Left lung (tissue), 14 donors: ENCODE data around the gene SLC39A9. TPM values are rescaled to one million over a fixed set of nuclear protein-coding genes. Genes with fewer than 3 reads are reported as not detected.

Source experiments
- ATAC-seq: fragments of 200-7000 bp; cut with Tn5 transposase; one replicate; pipeline ENCODE4 v1.9.1; 2020; ENCODE audit warnings: moderate library complexity
- DNase-seq, 4 donors: peaks; one replicate each; pipeline ENCODE4 v3.0.0-alpha.2; 2013 to 2020
- H3K27ac ChIP-seq, 2 donors: fragments of 200-600 bp; sonication (generic) in 1 of 2; one replicate each; pipeline versions ENCODE4 v1.5.0 to v1.8.0; 2020 to 2021
- H3K27me3 ChIP-seq, 2 donors: fragments of 200-600 bp; sonication (generic) in 1 of 2; one replicate each; pipeline versions ENCODE4 v1.5.0 to v1.8.0; 2020 to 2021
- H3K36me3 ChIP-seq, 2 donors: fragments of 200-600 bp; sonication (generic) in 1 of 2; one replicate each; pipeline versions ENCODE4 v1.5.0 to v1.8.0; 2020 to 2021
- H3K4me1 ChIP-seq, 2 donors: fragments of 200-600 bp; one replicate each; pipeline ENCODE4 v1.8.0; 2021
- H3K4me3 ChIP-seq, 2 donors: fragments of 200-600 bp; sonication (generic) in 1 of 2; one replicate each; pipeline versions ENCODE4 v1.5.0 to v1.8.0; 2020 to 2021; ENCODE audit warnings: mild to moderate bottlenecking in 1 of 2
- H3K9me3 ChIP-seq, 2 donors: fragments of 200-600 bp; sonication (generic) in 1 of 2; one replicate each; pipeline versions ENCODE4 v1.5.0 to v1.8.0; 2020 to 2021
- CTCF ChIP-seq, 2 donors: fragments of 200-600 bp; sonication (generic) in 1 of 2; IDR thresholded peaks; one replicate each; pipeline versions ENCODE4 v1.5.0 to v1.8.0; 2021; ENCODE audit warnings: antibody characterized with exemption in 2 of 2
- intact Hi-C, 2 donors: fragments of 100-400 bp; cut with DNase I; formaldehyde crosslinking; loops; one replicate each; pipeline versions ENCODE4 v1.11.2 to v1.14.2; 2022
- long read RNA-seq, 12 donors: library from polyadenylated mRNA in 2 of 12; unstranded in 2 of 12; transcript quantifications; one replicate each; pipeline ENCODE4 v2.0.0 and lab custom pipeline, GENCODE V29; 2019 to 2026
- polyA plus RNA-seq, 6 donors: library from polyadenylated mRNA; unstranded; fragments of 120-200 nt; gene quantifications; one replicate each; pipeline ENCODE4 v1.2.1, GENCODE V29; 2013; ENCODE audit not compliant: insufficient read length in 6 of 6
- total RNA-seq, 2 donors: library from RNA; stranded (reverse); fragmentation: NEBNext Ultra II Directional; extraction: Animal tissue kit (Norgen Biotek cat#: 25700); gene quantifications; one replicate each; pipeline ENCODE4 v1.2.1, GENCODE V29; 2021
- donor health status: DM: no; HTN: yes; CAD: no.
- donor health status: DM: no; HTN: no; CAD: no.

The SLC39A9 gene, protein sequence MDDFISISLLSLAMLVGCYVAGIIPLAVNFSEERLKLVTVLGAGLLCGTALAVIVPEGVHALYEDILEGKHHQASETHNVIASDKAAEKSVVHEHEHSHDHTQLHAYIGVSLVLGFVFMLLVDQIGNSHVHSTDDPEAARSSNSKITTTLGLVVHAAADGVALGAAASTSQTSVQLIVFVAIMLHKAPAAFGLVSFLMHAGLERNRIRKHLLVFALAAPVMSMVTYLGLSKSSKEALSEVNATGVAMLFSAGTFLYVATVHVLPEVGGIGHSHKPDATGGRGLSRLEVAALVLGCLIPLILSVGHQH
- total RNA-seq (10 to 100 TPM; 64.8 to 66.4 TPM), polyA plus RNA-seq (10 to 100 TPM; 61.6 to 75.8 (median 70.8) TPM)
- long read RNA-seq, donor 1, full-length matches to known transcripts = 7 of 527 reads
- long read RNA-seq, donor 1, partial matches to known transcripts = 505 of 527 reads
- long read RNA-seq, donor 1, other reads (novel, unspliced or antisense) = 15 of 527 reads
- long read RNA-seq, donor 2, full-length matches to known transcripts = 6 of 6 reads
- long read RNA-seq, donor 2, partial matches to known transcripts = 0 of 6 reads
- long read RNA-seq, donor 2, other reads (novel, unspliced or antisense) = 0 of 6 reads
- long read RNA-seq, donor 3, transcript SLC39A9-202 (7 exons, 3,560 nt) = major isoform, 6 of 475 reads
- long read RNA-seq, donor 3, partial matches to known transcripts = 459 of 475 reads
- long read RNA-seq, donor 3, other reads (novel, unspliced or antisense) = 9 of 475 reads
- long read RNA-seq, donor 4, partial matches to known transcripts = 2 of 3 reads
- long read RNA-seq, donor 4, other reads (novel, unspliced or antisense) = 0 of 3 reads
- long read RNA-seq, donor 5, transcript SLC39A9-202 (7 exons, 3,560 nt) = major isoform, 9 of 10 reads
- long read RNA-seq, donor 5, partial matches to known transcripts = 0 of 10 reads
- long read RNA-seq, donor 5, other reads (novel, unspliced or antisense) = 0 of 10 reads
- long read RNA-seq, donor 6, full-length matches to known transcripts = 4 of 12 reads
- long read RNA-seq, donor 6, partial matches to known transcripts = 8 of 12 reads
- long read RNA-seq, donor 6, other reads (novel, unspliced or antisense) = 0 of 12 reads
- long read RNA-seq, donor 7, transcript SLC39A9-202 (7 exons, 3,560 nt) = major isoform, 6 of 6 reads
- long read RNA-seq, donor 7, partial matches to known transcripts = 0 of 6 reads
- long read RNA-seq, donor 7, other reads (novel, unspliced or antisense) = 0 of 6 reads
- long read RNA-seq, donor 8, full-length matches to known transcripts = 9 of 9 reads
- long read RNA-seq, donor 8, partial matches to known transcripts = 0 of 9 reads
- long read RNA-seq, donor 8, other reads (novel, unspliced or antisense) = 0 of 9 reads
- long read RNA-seq, donor 9 = 0 reads
- long read RNA-seq, donor 10, partial matches to known transcripts = 1 of 5 reads
- long read RNA-seq, donor 10, other reads (novel, unspliced or antisense) = 3 of 5 reads
- long read RNA-seq, donor 11, full-length matches to known transcripts = 7 of 7 reads
- long read RNA-seq, donor 11, partial matches to known transcripts = 0 of 7 reads
- long read RNA-seq, donor 11, other reads (novel, unspliced or antisense) = 0 of 7 reads
- long read RNA-seq, donor 12, transcript SLC39A9-202 (7 exons, 3,560 nt) = major isoform, 5 of 5 reads
- long read RNA-seq, donor 12, partial matches to known transcripts = 0 of 5 reads
- long read RNA-seq, donor 12, other reads (novel, unspliced or antisense) = 0 of 5 reads

DNA sequence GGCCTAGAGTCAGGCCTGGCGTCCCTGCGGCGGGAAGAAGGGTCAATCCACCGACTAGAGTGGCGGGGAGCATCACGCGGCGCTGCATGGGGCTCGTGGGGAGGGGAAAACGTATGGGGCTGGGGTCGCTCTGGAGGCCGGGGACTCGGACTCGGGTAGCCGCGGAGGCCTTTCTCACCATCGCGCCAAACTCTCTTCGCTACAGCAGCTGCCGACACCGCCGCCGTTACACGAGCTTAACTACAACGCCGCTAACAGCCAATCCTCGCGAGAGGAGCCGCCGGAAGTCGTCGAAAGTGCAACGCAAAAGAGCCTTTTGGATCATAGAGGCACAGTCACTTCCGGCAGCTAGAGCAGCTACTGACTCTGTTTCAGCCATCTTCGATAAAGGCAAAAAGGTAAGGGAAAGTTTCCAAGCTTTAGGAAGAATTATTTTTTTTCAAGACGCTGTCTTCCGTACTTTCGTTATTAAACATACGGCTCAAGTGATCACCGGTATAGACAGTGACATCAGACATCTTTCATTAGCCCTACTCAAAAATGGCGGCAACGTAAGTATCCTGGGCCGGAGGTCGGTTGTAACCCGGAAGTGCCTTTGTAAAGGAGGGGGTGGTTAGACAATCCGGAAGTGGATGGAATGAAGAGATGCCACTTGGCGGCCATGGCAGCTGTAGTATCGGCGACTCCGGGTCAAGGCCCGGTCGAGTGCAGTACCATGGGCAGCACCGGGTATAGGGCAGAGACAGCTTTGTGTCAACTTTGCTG, at the start of gene SLC39A9, which contains the start of gene ERH:
Gene SLC39A9 (plus strand): TSS at position 640 of the 765 bp plus-strand sequence. CDS start 678 bp downstream, outside the sequence.
Gene ERH (minus strand): TSS at position 247 of the 765 bp plus-strand sequence. CDS start 66 bp downstream, at position 181.
- Histone ChIP-seq H3K27me3 (no peaks in the 10 kb centered on the region), H3K4me1 (peaks cover 33 to 55% of the 10 kb centered on the region in 2 donors), H3K9me3 (no peaks in the 10 kb centered on the region), H3K27ac (peak within 1 kb of the TSS; percentile 89 to 95), H3K4me3 (peak within 1 kb of the TSS; percentile 84 to 91), H3K36me3 (peaks cover 0 to 30% of the 10 kb centered on the region in 2 donors)
- DNase-seq (peak; percentile 95 to 99 (median 98)), ATAC-seq (peak; percentile 96)
- intact Hi-C loops = no loop called here
- no peak for TF ChIP-seq CTCF (IDR thresholded peaks at IDR 0.05)

GRCh38 chr14:69349091-69349777, 49.3 kb upstream of the SLC39A9 start:
- Histone ChIP-seq H3K27me3 (no peaks in the 10 kb centered on the region), H3K36me3 (no peaks in the 10 kb centered on the region), H3K4me3 (no peak overlapping the region), H3K4me1 (no peaks in the 10 kb centered on the region), H3K27ac (no peak overlapping the region), H3K9me3 (no peaks in the 10 kb centered on the region)
- DNase-seq (no peak), ATAC-seq (no peak)
- intact Hi-C loops = no loop called here
- no peak for TF ChIP-seq CTCF (IDR thresholded peaks at IDR 0.05)

DNA sequence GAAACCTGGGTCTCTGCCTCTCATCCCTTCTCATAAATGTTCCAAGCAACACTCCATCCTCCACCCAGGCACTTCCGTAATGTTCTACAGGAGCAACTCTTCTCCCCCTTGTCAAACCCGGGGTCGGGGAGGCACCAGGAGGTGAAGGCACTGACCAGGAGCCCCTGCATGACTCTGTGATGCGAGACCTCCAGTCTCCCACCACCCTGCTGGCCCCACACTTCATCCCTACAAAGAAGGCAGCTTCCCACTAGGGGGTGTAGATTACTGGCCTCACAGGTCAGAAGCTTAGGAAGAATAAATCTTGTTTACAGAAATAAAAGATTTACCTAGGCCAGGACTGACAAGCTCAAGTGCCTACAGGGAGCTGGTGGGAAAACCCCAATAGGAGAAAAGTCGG, 47.6 kb upstream of the SLC39A9 start:
- DNase-seq (no peak), ATAC-seq (no peak)
- Histone ChIP-seq H3K9me3 (no peaks in the 10 kb centered on the region), H3K4me1 (no peaks in the 10 kb centered on the region), H3K27me3 (no peaks in the 10 kb centered on the region), H3K4me3 (no peak overlapping the region), H3K36me3 (no peaks in the 10 kb centered on the region), H3K27ac (no peak overlapping the region)
- TF ChIP-seq CTCF (IDR thresholded peaks at IDR 0.05) = no peak
- intact Hi-C loops = no loop called here
